GM12892 (cell line): ENCODE data around the gene HTR4.

ENCODE experiments used
- DNase-seq: peaks from one replicate; pipeline ENCODE4 v3.0.0; 2011; ENCODE audit not compliant: insufficient read length
- FAIRE-seq: peaks from 2 replicates; lab custom pipeline; 2011; peaks lifted over from hg19 to GRCh38; lab: Jason Lieb, UNC
- POLR2A ChIP-seq: IDR thresholded peaks from 2 replicates; pipeline ENCODE4 v1.6.1; 2011; ENCODE audit warnings: low read depth, low read length, control low read depth
- POLR2AphosphoS5 ChIP-seq: IDR thresholded peaks from 2 replicates; pipeline ENCODE4 v1.6.1; 2011; ENCODE audit warnings: low read depth, low read length, control low read depth
- TAF1 ChIP-seq: IDR thresholded peaks from 2 replicates; pipeline ENCODE4 v1.6.1; 2011; ENCODE audit warnings: low read depth, mild to moderate bottlenecking, control low read depth, low read length, borderline replicate concordance

Gene HTR4

GRCh38 chr5:148436029-148436428 is 218.3 kb downstream of the HTR4 start:
- FAIRE-seq (no peak), DNase-seq (no peak)
- TF ChIP-seq POLR2A (no peak), POLR2AphosphoS5 (no peak)

- TF ChIP-seq POLR2AphosphoS5: no peak
- TF ChIP-seq TAF1: no peak
- no peak for TF ChIP-seq POLR2A
- FAIRE-seq: no peak
Measured at GRCh38 chr5:148433826-148434225, 220.5 kb downstream of the HTR4 start.

More at GRCh38 chr5:148433826-148434225, 220.5 kb downstream of the HTR4 start:
- DNase-seq: no peak
